GM12878 (cell line): ENCODE results near the gene TMEM212.

Source experiments
- EP300 ChIP-seq, 2 experiments: fragments of 150-350 bp in 1 of 2; IDR thresholded peaks; 2 replicates each; pipeline ENCODE4 v1.6.1; 2011 to 2012; ENCODE audit warnings: low read depth in 2 of 2, low read length in 2 of 2, borderline replicate concordance in 1 of 2, improper control_type of control experiment in 1 of 2, inconsistent platforms in 1 of 2; ENCODE audit not compliant: control insufficient read depth in 1 of 2
- EZH2 ChIP-seq: IDR thresholded peaks from 2 replicates; pipeline ENCODE4 v1.6.1; 2012; ENCODE audit warnings: low read depth, mild to moderate bottlenecking, control low read depth, inconsistent platforms, low read length, borderline replicate concordance; ENCODE audit not compliant: control insufficient read depth
- POLR2A ChIP-seq: IDR thresholded peaks from 2 replicates; pipeline ENCODE4 v1.6.1; 2011; ENCODE audit warnings: low read depth, mild to moderate bottlenecking, low read length
- RFX5 ChIP-seq: IDR thresholded peaks from 2 replicates; pipeline ENCODE4 v1.6.1; 2011; ENCODE audit warnings: low read depth, low read length, improper control_type of control experiment
- SP1 ChIP-seq: IDR thresholded peaks from one replicate; pipeline ENCODE4 v1.6.1; 2011; ENCODE audit warnings: low read depth, low read length

DNA sequence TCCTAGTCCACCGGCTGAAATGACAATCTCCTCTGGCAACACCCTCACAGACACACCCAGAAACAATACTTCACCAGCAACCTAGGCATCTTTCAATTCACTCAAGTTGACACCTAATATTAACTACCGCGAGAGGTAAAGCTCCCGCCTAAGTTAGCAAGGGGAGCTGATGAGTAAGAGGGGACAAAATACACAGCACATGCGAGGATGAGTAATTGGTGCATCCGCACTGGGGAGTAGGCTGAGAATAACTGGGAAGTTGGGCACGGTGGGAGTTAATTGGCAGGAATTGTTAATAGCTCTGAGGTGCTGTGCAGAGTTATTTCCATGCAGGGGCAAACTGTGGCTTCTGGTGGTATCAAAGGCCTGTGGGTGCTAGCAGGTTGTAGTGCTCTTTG, 18.3 kb upstream of the TMEM212 start:
- TF ChIP-seq POLR2A = no peak
- no peak for TF ChIP-seq RFX5
- no peak for TF ChIP-seq EZH2
- no peak for TF ChIP-seq SP1
- TF ChIP-seq EP300 (IDR thresholded peaks at IDR 0.05; ENCODE audit: borderline replicate concordance in 1 of 2, control insufficient read depth in 1 of 2, low read depth in 2 of 2, low read length in 2 of 2) = no peak
